CD4-positive, alpha-beta T cell (primary cell): Measurements from ENCODE around the gene KLHL40. TPM values are rescaled to one million over a fixed set of nuclear protein-coding genes. Genes with fewer than 3 reads are reported as not detected.

Source experiments
- ATAC-seq: fragments of 200-7000 bp; cut with Tn5 transposase; one replicate; pipeline ENCODE4 v1.10.0; 2022; ENCODE audit warnings: mild to moderate bottlenecking; ENCODE audit not compliant: poor library complexity
- CTCF ChIA-PET: fragments of 350-600 bp; sonication (Branson Sonifier 250); formaldehyde crosslinking; loops from one replicate; lab custom pipeline; 2021; ENCODE audit warnings: antibody characterized with exemption, inconsistent platforms; lab: Charles Lee
- POLR2A ChIA-PET: fragments of 350-600 bp; sonication (Branson Sonifier 250); formaldehyde crosslinking; loops from one replicate; lab custom pipeline; 2021; ENCODE audit warnings: antibody characterized with exemption, inconsistent platforms; lab: Charles Lee
- DNase-seq, 14 experiments: peaks; one replicate each; pipeline ENCODE4 v3.0.0-alpha.2; 2013 to 2020; ENCODE audit warnings: mixed read lengths in 2 of 14
- H3K27ac ChIP-seq, 2 donors: one replicate each; pipeline versions ENCODE4 v1.5.1 to v1.7.0; 2013; ENCODE audit warnings: low read length in 2 of 2, low read depth in 1 of 2, mild to moderate bottlenecking in 1 of 2
- H3K27me3 ChIP-seq, 2 experiments: 1 replicate in 1 of 2; 2 replicates in 1 of 2; pipeline versions ENCODE4 v1.6.1 to v1.7.0; 2013; ENCODE audit warnings: low read length in 2 of 2, control low read depth in 1 of 2, mild to moderate bottlenecking in 1 of 2, moderate library complexity in 1 of 2; ENCODE audit not compliant: insufficient read depth in 2 of 2, control insufficient read depth in 1 of 2
- H3K36me3 ChIP-seq: one replicate; pipeline ENCODE4 v1.6.1; 2013; ENCODE audit warnings: low read length, control low read depth; ENCODE audit not compliant: insufficient read depth
- H3K4me1 ChIP-seq: one replicate; pipeline ENCODE4 v1.6.1; 2013; ENCODE audit warnings: low read length, control low read depth; ENCODE audit not compliant: insufficient read depth
- H3K4me3 ChIP-seq: one replicate; pipeline ENCODE4 v1.5.1; 2013; ENCODE audit warnings: mild to moderate bottlenecking, low read length, moderate library complexity
- H3K9me3 ChIP-seq, 2 experiments: 1 replicate in 1 of 2; 2 replicates in 1 of 2; pipeline versions ENCODE4 v1.6.1 to v1.7.0; 2013; ENCODE audit warnings: low read length in 2 of 2, mild to moderate bottlenecking in 2 of 2, control low read depth in 1 of 2, moderate library complexity in 1 of 2; ENCODE audit not compliant: control insufficient read depth in 1 of 2, insufficient read depth in 1 of 2
- H3K27ac Mint-ChIP-seq: one replicate; pipeline ENCODE4 v1.8.0; 2020; ENCODE audit warnings: mixed read lengths
- H3K27me3 Mint-ChIP-seq: one replicate; pipeline ENCODE4 v1.8.0; 2021; ENCODE audit warnings: mixed read lengths
- H3K36me3 Mint-ChIP-seq: one replicate; pipeline ENCODE4 v1.8.0; 2021; ENCODE audit warnings: low read depth, mixed read lengths
- H3K4me1 Mint-ChIP-seq: one replicate; pipeline ENCODE4 v1.8.0; 2021; ENCODE audit warnings: low read depth, mixed read lengths
- H3K4me3 Mint-ChIP-seq: one replicate; pipeline ENCODE4 v1.8.0; 2020; ENCODE audit warnings: mild to moderate bottlenecking, mixed read lengths
- H3K9me3 Mint-ChIP-seq: one replicate; pipeline ENCODE4 v1.8.0; 2020; ENCODE audit warnings: mixed read lengths
- CTCF ChIP-seq: fragments of 200-600 bp; IDR thresholded peaks from one replicate; pipeline ENCODE4 v1.8.0; 2022; ENCODE audit warnings: antibody characterized with exemption, mild to moderate bottlenecking
- intact Hi-C, 2 experiments: fragments of 100-400 bp; cut with DNase I in 1 of 2; cut with micrococcal nuclease in 1 of 2; formaldehyde crosslinking; loops; one replicate each; pipeline versions ENCODE4 v1.15.1 to v1.9.0; 2023 to 2025; cut with DNase I, micrococcal nuclease
- total RNA-seq, 174 experiments: library from RNA in 2 of 174; stranded (reverse) in 2 of 174; gene quantifications; one replicate each; pipeline ENCODE4 v1.2.3 and lab custom pipeline; 2021 to 2026

Gene KLHL40
- total RNA-seq, 2 experiments from 2014 or later = not detected

GRCh38 chr3:42696356-42697288 lies 11.3 kb downstream of the KLHL40 start:
- Mint-ChIP-seq H3K9me3 (no peaks in the 10 kb centered on the region), H3K36me3 (no peaks in the 10 kb centered on the region), H3K4me1 (no peaks in the 10 kb centered on the region), H3K27ac (no peak overlapping the region), H3K4me3 (no peak overlapping the region), H3K27me3 (peaks cover 6% of the 10 kb centered on the region)
- ATAC-seq (no peak), DNase-seq (peak in 1 of 14 experiments; percentile 21)
- peaks cover 0 to 6% of the 10 kb centered on the region in 2 experiments for H3K27me3 ChIP-seq
- ChIA-PET CTCF (no interaction called here), POLR2A (no interaction called here)
- H3K9me3 ChIP-seq = peaks cover 0 to under 1% of the 10 kb centered on the region in 2 experiments
- no peak overlapping the region for H3K27ac ChIP-seq
- intact Hi-C loops = no loop called here
- H3K4me1 ChIP-seq = peaks cover 18% of the 10 kb centered on the region
- H3K4me3 ChIP-seq = no peak overlapping the region
- H3K36me3 ChIP-seq = no peaks in the 10 kb centered on the region
- TF ChIP-seq CTCF = no peak

GRCh38 chr3:42697289-42698051 lies 12.1 kb downstream of the KLHL40 start:
- peaks cover 0 to 6% of the 10 kb centered on the region in 2 experiments for H3K27me3 ChIP-seq
- POLR2A ChIA-PET = no interaction called here
- H3K36me3 ChIP-seq = no peaks in the 10 kb centered on the region
- Mint-ChIP-seq H3K9me3 (no peaks in the 10 kb centered on the region), H3K4me3 (no peak overlapping the region), H3K36me3 (no peaks in the 10 kb centered on the region), H3K27me3 (peaks cover 6% of the 10 kb centered on the region), H3K4me1 (no peaks in the 10 kb centered on the region), H3K27ac (no peak overlapping the region)
- intact Hi-C loops = no loop called here
- DNase-seq (peak in 1 of 14 experiments; percentile 23), ATAC-seq (no peak)
- no peak for TF ChIP-seq CTCF
- CTCF ChIA-PET = no interaction called here
- H3K4me1 ChIP-seq = peaks cover 18% of the 10 kb centered on the region
- no peak overlapping the region for H3K4me3 ChIP-seq
- peaks cover 0 to 9% of the 10 kb centered on the region in 2 experiments for H3K9me3 ChIP-seq
- H3K27ac ChIP-seq = no peak overlapping the region

- Histone ChIP-seq H3K9me3 (peaks cover 0 to 12% of the 10 kb centered on the region in 2 experiments), H3K36me3 (no peaks in the 10 kb centered on the region), H3K4me1 (peaks cover 18% of the 10 kb centered on the region), H3K4me3 (no peak overlapping the region), H3K27me3 (peaks cover 0 to 6% of the 10 kb centered on the region in 2 experiments), H3K27ac (no peak overlapping the region)
- ChIA-PET CTCF (no interaction called here), POLR2A (no interaction called here)
- peaks cover 6% of the 10 kb centered on the region for H3K27me3 Mint-ChIP-seq
- no peaks in the 10 kb centered on the region for H3K4me1 Mint-ChIP-seq
- intact Hi-C loops = no loop called here
- H3K27ac Mint-ChIP-seq = no peak overlapping the region
- no peak for ATAC-seq
- H3K9me3 Mint-ChIP-seq = no peaks in the 10 kb centered on the region
- no peaks in the 10 kb centered on the region for H3K36me3 Mint-ChIP-seq
- H3K4me3 Mint-ChIP-seq = no peak overlapping the region
- DNase-seq = no peak
- no peak for TF ChIP-seq CTCF
Measured at GRCh38 chr3:42698216-42698910, 13.0 kb downstream of the KLHL40 start.
